Hepatocyte (in vitro differentiated cells): ENCODE results near the gene DOCK1. TPM values are rescaled to one million over a fixed set of nuclear protein-coding genes. Genes with fewer than 3 reads are reported as not detected.

ENCODE experiments used
- DNase-seq: peaks from one replicate; pipeline ENCODE4 v3.0.0-alpha.2; 2016; ENCODE audit warnings: low spot score
- H2AFZ ChIP-seq: fragments of 200-600 bp; sonication (generic); 2 replicates; pipeline ENCODE4 v1.6.0; 2016; ENCODE audit warnings: antibody characterized with exemption, mild to moderate bottlenecking
- H3K27ac ChIP-seq: fragments of 200-600 bp; sonication (generic); 2 replicates; pipeline ENCODE4 v1.5.1; 2016; ENCODE audit warnings: mild to moderate bottlenecking
- H3K27me3 ChIP-seq: fragments of 200-600 bp; sonication (generic); 2 replicates; pipeline ENCODE4 v1.6.1; 2016
- H3K36me3 ChIP-seq: fragments of 200-600 bp; sonication (generic); replicated peaks from 2 replicates; pipeline ENCODE4 v1.5.1; 2016; ENCODE audit warnings: low read depth; ENCODE audit not compliant: insufficient read depth
- H3K4me1 ChIP-seq: fragments of 200-600 bp; sonication (generic); 2 replicates; pipeline ENCODE4 v1.5.1; 2016; ENCODE audit warnings: mild to moderate bottlenecking, moderate library complexity; ENCODE audit not compliant: insufficient read depth
- H3K4me2 ChIP-seq: fragments of 200-600 bp; sonication (generic); 2 replicates; pipeline ENCODE4 v1.6.0; 2016
- H3K4me3 ChIP-seq: fragments of 200-600 bp; sonication (generic); 2 replicates; pipeline ENCODE4 v1.5.1; 2016; ENCODE audit warnings: mild to moderate bottlenecking
- H3K79me2 ChIP-seq: fragments of 200-600 bp; sonication (generic); 2 replicates; pipeline ENCODE4 v1.6.0; 2017; ENCODE audit warnings: mild to moderate bottlenecking
- H3K9me2 ChIP-seq: fragments of 200-600 bp; sonication (generic); replicated peaks from 2 replicates; pipeline ENCODE4 v1.6.0; 2017; ENCODE audit warnings: mild to moderate bottlenecking; ENCODE audit not compliant: insufficient read depth
- H3K9me3 ChIP-seq: fragments of 200-600 bp; sonication (generic); 2 replicates; pipeline ENCODE4 v1.5.1; 2016; ENCODE audit warnings: low read depth, mild to moderate bottlenecking
- H4K20me1 ChIP-seq: fragments of 200-600 bp; sonication (generic); 2 replicates; pipeline ENCODE4 v1.6.0; 2016; ENCODE audit warnings: mild to moderate bottlenecking; ENCODE audit not compliant: insufficient read depth, poor library complexity, severe bottlenecking
- CTCF ChIP-seq: fragments of 200-600 bp; sonication (generic); IDR thresholded peaks from 2 replicates; pipeline ENCODE4 v1.5.1; 2016; ENCODE audit warnings: antibody characterized with exemption, mild to moderate bottlenecking; ENCODE audit not compliant: poor library complexity
- EZH2 ChIP-seq: fragments of 200-600 bp; sonication (generic); IDR thresholded peaks from 2 replicates; pipeline ENCODE4 v1.6.1; 2016; ENCODE audit warnings: antibody characterized with exemption, mild to moderate bottlenecking, borderline replicate concordance
- EZH2phosphoT487 ChIP-seq: fragments of 200-600 bp; sonication (generic); IDR thresholded peaks from one replicate; pipeline ENCODE4 v1.6.1; 2018; ENCODE audit warnings: antibody characterized with exemption, mild to moderate bottlenecking, low read depth, moderate library complexity; ENCODE audit not compliant: unreplicated experiment, severe bottlenecking
- WGBS: methylation state at CpG from one replicate; pipeline ENCODE4 v1.1.6; 2016; ENCODE audit warnings: low lambda C conversion rate; ENCODE audit errors: missing lambda C conversion rate; 5-methylcytosine and 5-hydroxymethylcytosine counted together
- polyA plus RNA-seq: library from polyadenylated mRNA; unstranded; fragments of >200 nt; fragmentation: Nextera tagmentation; extraction: Ambion mirVana; gene quantifications from 2 replicates; pipeline ENCODE4 v1.2.1, GENCODE V29; 2016
- total RNA-seq: library from RNA; depleted of rRNA; stranded (reverse); fragments of >200 nt; gene quantifications from 2 replicates; pipeline ENCODE4 v1.2.3, GENCODE V29; 2014

DOCK1 gene
- total and polyA plus RNA-seq, 2 experiments from 2014 or later = 16.0 to 55.5 TPM

GRCh38 chr10:127398971-127399365 lies 493.7 kb downstream of the DOCK1 start:
- H3K79me2 ChIP-seq = no peaks in the 10 kb centered on the region
- no peak overlapping the region for H2AFZ ChIP-seq
- H3K4me1 ChIP-seq = no peaks in the 10 kb centered on the region
- H4K20me1 ChIP-seq = no peaks in the 10 kb centered on the region
- no peaks in the 10 kb centered on the region for H3K36me3 ChIP-seq
- no peaks in the 10 kb centered on the region for H3K9me3 ChIP-seq
- DNase-seq = no peak
- no peak overlapping the region for H3K27ac ChIP-seq
- TF ChIP-seq EZH2phosphoT487 = no peak
- no peak for TF ChIP-seq CTCF
- TF ChIP-seq EZH2 = no peak
- no peak overlapping the region for H3K4me2 ChIP-seq
- H3K9me2 ChIP-seq = no peaks in the 10 kb centered on the region
- H3K4me3 ChIP-seq = no peak overlapping the region
- H3K27me3 ChIP-seq = no peaks in the 10 kb centered on the region
- 70% methylated on average over 10 of the region's 10 CpGs for WGBS

- Histone ChIP-seq H4K20me1 (no peaks in the 10 kb centered on the region), H3K27me3 (no peaks in the 10 kb centered on the region), H3K4me3 (no peak overlapping the region), H3K27ac (no peak overlapping the region), H3K9me2 (no peaks in the 10 kb centered on the region), H3K4me2 (no peak overlapping the region), H3K79me2 (no peaks in the 10 kb centered on the region), H3K4me1 (no peaks in the 10 kb centered on the region), H3K9me3 (no peaks in the 10 kb centered on the region), H2AFZ (no peak overlapping the region), H3K36me3 (no peaks in the 10 kb centered on the region)
- DNase-seq = no peak
- WGBS = 64% methylated on average over 5 of the region's 5 CpGs
- no peak for TF ChIP-seq EZH2phosphoT487
- no peak for TF ChIP-seq CTCF
- no peak for TF ChIP-seq EZH2
Observed at GRCh38 chr10:127399668-127400067, 494.4 kb downstream of the DOCK1 start.

GRCh38 chr10:127400216-127400615 lies 495.0 kb downstream of the DOCK1 start:
- Histone ChIP-seq H3K27ac (no peak overlapping the region), H3K9me2 (no peaks in the 10 kb centered on the region), H3K4me1 (no peaks in the 10 kb centered on the region), H3K36me3 (no peaks in the 10 kb centered on the region), H3K9me3 (no peaks in the 10 kb centered on the region), H2AFZ (no peak overlapping the region), H3K27me3 (no peaks in the 10 kb centered on the region), H4K20me1 (no peaks in the 10 kb centered on the region), H3K4me2 (no peak overlapping the region), H3K79me2 (no peaks in the 10 kb centered on the region), H3K4me3 (no peak overlapping the region)
- WGBS = 90% methylated on average over 4 of the region's 4 CpGs
- TF ChIP-seq CTCF = no peak
- TF ChIP-seq EZH2 = no peak
- TF ChIP-seq EZH2phosphoT487 = no peak
- no peak for DNase-seq
